HL-60 (cell line): Measurements from ENCODE around the gene IER3IP1.

Experiments
- CTCF ChIP-seq: IDR thresholded peaks from one replicate; pipeline ENCODE4 v1.5.1; 2011; ENCODE audit warnings: low read length, control low read depth, inconsistent platforms; ENCODE audit not compliant: insufficient read depth
- GABPA ChIP-seq: IDR thresholded peaks from 2 replicates; pipeline ENCODE4 v1.6.1; 2012; ENCODE audit warnings: low read depth
- POLR2AphosphoS5 ChIP-seq: IDR thresholded peaks from 2 replicates; pipeline ENCODE4 v1.6.1; 2012; ENCODE audit warnings: low read depth

GRCh38 chr18:47204908-47205522 is 28.9 kb upstream of the IER3IP1 start:
- TF ChIP-seq GABPA (no peak), CTCF (peak; percentile 98), POLR2AphosphoS5 (no peak)
